ENCODE data around the gene C1QBP. TPM values are rescaled to one million over a fixed set of nuclear protein-coding genes. Genes with fewer than 3 reads are reported as not detected.

C1QBP gene
- total RNA-seq, 1 donor = 137 TPM

GRCh38 chr17:5466295-5466694 is 27.3 kb upstream of the C1QBP start:
- Histone ChIP-seq H3K27me3 (ENCODE audit: insufficient read depth, low read length) (no peaks in the 10 kb centered on the region), H3K4me3 (ENCODE audit: insufficient read depth, low read length) (no peak overlapping the region), H3K4me2 (ENCODE audit: insufficient read depth, low read length) (peak overlapping the region; percentile 96), H3K36me3 (ENCODE audit: insufficient read depth, low read length) (peaks cover 7% of the 10 kb centered on the region), H3K79me2 (ENCODE audit: insufficient read depth, low read length) (peaks cover 65% of the 10 kb centered on the region), H2AFZ (ENCODE audit: low read length) (no peak overlapping the region), H3K9me3 (ENCODE audit: low read depth, low read length) (no peaks in the 10 kb centered on the region), H4K20me1 (ENCODE audit: insufficient read depth, low read length) (peaks cover 17% of the 10 kb centered on the region), H3K4me1 (ENCODE audit: insufficient read depth, low read length) (peaks cover 10% of the 10 kb centered on the region), H3K27ac (ENCODE audit: low read depth, low read length) (no peak overlapping the region)
- TF ChIP-seq, protein P1, sequence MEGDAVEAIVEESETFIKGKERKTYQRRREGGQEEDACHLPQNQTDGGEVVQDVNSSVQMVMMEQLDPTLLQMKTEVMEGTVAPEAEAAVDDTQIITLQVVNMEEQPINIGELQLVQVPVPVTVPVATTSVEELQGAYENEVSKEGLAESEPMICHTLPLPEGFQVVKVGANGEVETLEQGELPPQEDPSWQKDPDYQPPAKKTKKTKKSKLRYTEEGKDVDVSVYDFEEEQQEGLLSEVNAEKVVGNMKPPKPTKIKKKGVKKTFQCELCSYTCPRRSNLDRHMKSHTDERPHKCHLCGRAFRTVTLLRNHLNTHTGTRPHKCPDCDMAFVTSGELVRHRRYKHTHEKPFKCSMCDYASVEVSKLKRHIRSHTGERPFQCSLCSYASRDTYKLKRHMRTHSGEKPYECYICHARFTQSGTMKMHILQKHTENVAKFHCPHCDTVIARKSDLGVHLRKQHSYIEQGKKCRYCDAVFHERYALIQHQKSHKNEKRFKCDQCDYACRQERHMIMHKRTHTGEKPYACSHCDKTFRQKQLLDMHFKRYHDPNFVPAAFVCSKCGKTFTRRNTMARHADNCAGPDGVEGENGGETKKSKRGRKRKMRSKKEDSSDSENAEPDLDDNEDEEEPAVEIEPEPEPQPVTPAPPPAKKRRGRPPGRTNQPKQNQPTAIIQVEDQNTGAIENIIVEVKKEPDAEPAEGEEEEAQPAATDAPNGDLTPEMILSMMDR (IDR thresholded peaks at IDR 0.05; ENCODE audit: extremely low read depth, low read depth, low read length) = no peak
- DNase-seq (ENCODE audit: insufficient read length, low spot score, missing footprints) = no peak

DNA sequence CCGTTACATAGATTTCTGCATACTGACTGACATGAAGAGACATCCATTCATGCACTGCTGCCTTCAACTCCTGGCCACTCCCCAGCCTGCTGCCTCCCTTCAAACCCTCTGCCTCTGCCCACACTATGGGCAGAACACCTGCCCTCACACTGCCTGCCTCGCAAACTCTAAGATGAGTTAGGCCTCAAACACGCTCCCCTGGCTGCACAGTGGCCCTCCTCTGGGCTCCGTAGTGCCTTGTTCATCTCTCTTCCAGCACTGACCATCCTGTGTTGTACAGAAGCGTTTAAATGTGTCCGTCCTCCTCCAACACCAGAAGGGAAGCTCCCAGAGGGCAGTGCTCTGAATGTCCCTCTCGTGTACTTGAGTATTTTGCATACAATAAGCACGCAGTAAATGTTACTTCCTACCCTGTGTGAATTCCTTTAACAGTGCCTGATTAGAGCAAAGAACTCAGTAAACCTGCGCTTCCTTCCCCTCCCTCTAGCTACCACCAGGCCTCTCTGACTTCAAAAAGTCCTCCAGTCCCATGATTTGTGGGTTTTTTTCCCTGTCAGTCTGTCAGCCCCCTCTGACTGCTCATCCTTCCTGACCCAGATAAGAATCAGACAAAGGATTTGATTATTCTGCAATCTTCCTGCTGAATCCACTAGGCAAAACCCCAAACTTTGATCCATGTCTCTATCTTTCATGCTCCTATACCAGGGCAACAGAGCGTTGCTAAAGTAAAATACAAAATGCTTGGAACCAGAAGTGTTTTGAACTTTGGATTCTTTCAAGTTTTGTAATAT is 26.0 kb upstream of the C1QBP start:
- H3K4me1 ChIP-seq (ENCODE audit: insufficient read depth, low read length) = peaks cover 10% of the 10 kb centered on the region
- H3K36me3 ChIP-seq (ENCODE audit: insufficient read depth, low read length) = peaks cover 12% of the 10 kb centered on the region
- no peak overlapping the region for H3K4me2 ChIP-seq (ENCODE audit: insufficient read depth, low read length)
- H4K20me1 ChIP-seq (ENCODE audit: insufficient read depth, low read length) = peaks cover 17% of the 10 kb centered on the region
- H3K27me3 ChIP-seq (ENCODE audit: insufficient read depth, low read length) = no peaks in the 10 kb centered on the region
- TF ChIP-seq, protein P1 (IDR thresholded peaks at IDR 0.05; ENCODE audit: extremely low read depth, low read depth, low read length) = no peak
- no peak overlapping the region for H2AFZ ChIP-seq (ENCODE audit: low read length)
- peaks cover 68% of the 10 kb centered on the region for H3K79me2 ChIP-seq (ENCODE audit: insufficient read depth, low read length)
- H3K9me3 ChIP-seq (ENCODE audit: low read depth, low read length) = no peaks in the 10 kb centered on the region
- no peak overlapping the region for H3K4me3 ChIP-seq (ENCODE audit: insufficient read depth, low read length)
- DNase-seq (ENCODE audit: insufficient read length, low spot score, missing footprints) = peak; percentile 72
- no peak overlapping the region for H3K27ac ChIP-seq (ENCODE audit: low read depth, low read length)

DNA sequence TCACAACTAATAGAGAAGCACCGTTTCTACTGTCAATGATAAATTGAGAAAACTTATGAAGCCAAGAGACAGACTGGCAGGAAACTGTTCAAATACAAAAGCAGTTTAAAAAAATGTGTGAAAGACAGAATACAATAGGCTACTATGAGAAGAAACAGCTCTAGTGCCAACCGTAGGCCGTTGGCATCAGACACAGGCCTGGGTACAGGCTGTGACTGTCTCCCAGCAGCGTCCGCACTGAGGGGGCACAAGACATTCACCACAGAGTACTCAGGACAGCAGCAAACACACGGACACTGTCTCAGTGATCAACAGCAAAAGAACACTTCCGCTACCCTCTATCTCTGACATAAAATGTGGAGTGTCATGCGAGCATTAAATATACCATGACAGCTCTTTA is 7.8 kb upstream of the C1QBP start:
- TF ChIP-seq, protein P1 (IDR thresholded peaks at IDR 0.05; ENCODE audit: extremely low read depth, low read depth, low read length) = no peak
- Histone ChIP-seq H3K36me3 (ENCODE audit: insufficient read depth, low read length) (peaks cover 70% of the 10 kb centered on the region), H3K4me2 (ENCODE audit: insufficient read depth, low read length) (no peak overlapping the region), H3K27ac (ENCODE audit: low read depth, low read length) (no peak overlapping the region), H2AFZ (ENCODE audit: low read length) (no peak overlapping the region), H3K4me1 (ENCODE audit: insufficient read depth, low read length) (no peaks in the 10 kb centered on the region), H4K20me1 (ENCODE audit: insufficient read depth, low read length) (no peaks in the 10 kb centered on the region), H3K4me3 (ENCODE audit: insufficient read depth, low read length) (no peak overlapping the region), H3K79me2 (ENCODE audit: insufficient read depth, low read length) (peaks cover 3% of the 10 kb centered on the region), H3K27me3 (ENCODE audit: insufficient read depth, low read length) (no peaks in the 10 kb centered on the region), H3K9me3 (ENCODE audit: low read depth, low read length) (no peaks in the 10 kb centered on the region)
- no peak for DNase-seq (ENCODE audit: insufficient read length, low spot score, missing footprints)

- peaks cover 3% of the 10 kb centered on the region for H3K79me2 ChIP-seq (ENCODE audit: insufficient read depth, low read length)
- DNase-seq (ENCODE audit: insufficient read length, low spot score, missing footprints) = no peak
- H3K9me3 ChIP-seq (ENCODE audit: low read depth, low read length) = no peaks in the 10 kb centered on the region
- no peak overlapping the region for H3K27ac ChIP-seq (ENCODE audit: low read depth, low read length)
- no peaks in the 10 kb centered on the region for H4K20me1 ChIP-seq (ENCODE audit: insufficient read depth, low read length)
- H3K4me2 ChIP-seq (ENCODE audit: insufficient read depth, low read length) = no peak overlapping the region
- peaks cover 5% of the 10 kb centered on the region for H3K4me1 ChIP-seq (ENCODE audit: insufficient read depth, low read length)
- H3K27me3 ChIP-seq (ENCODE audit: insufficient read depth, low read length) = no peaks in the 10 kb centered on the region
- no peak overlapping the region for H2AFZ ChIP-seq (ENCODE audit: low read length)
- H3K36me3 ChIP-seq (ENCODE audit: insufficient read depth, low read length) = peaks cover 58% of the 10 kb centered on the region
- TF ChIP-seq, protein P1 (IDR thresholded peaks at IDR 0.05; ENCODE audit: extremely low read depth, low read depth, low read length) = no peak
- no peak overlapping the region for H3K4me3 ChIP-seq (ENCODE audit: insufficient read depth, low read length)
Observed at GRCh38 chr17:5444209-5444608, 5.3 kb upstream of the C1QBP start.
